NB4 (cell line): ENCODE results near the gene SMPD3.

ENCODE experiments used
- CTCF ChIP-seq: IDR thresholded peaks from one replicate; pipeline ENCODE4 v1.5.1; 2012; ENCODE audit warnings: low read depth, low read length
- MAX ChIP-seq: IDR thresholded peaks from 2 replicates; pipeline ENCODE4 v1.6.1; 2011; ENCODE audit warnings: low read depth, low read length
- POLR2A ChIP-seq: IDR thresholded peaks from 2 replicates; pipeline ENCODE4 v1.6.1; 2011; ENCODE audit warnings: mild to moderate bottlenecking; ENCODE audit not compliant: insufficient read length; ENCODE audit errors: extremely low read depth

- TF ChIP-seq CTCF (no peak), POLR2A (no peak), MAX (no peak)
Observed at GRCh38 chr16:68351463-68351862, 96.8 kb downstream of the SMPD3 start.
